HFFc6 (cell line): ENCODE data around the gene APRT. TPM values are rescaled to one million over a fixed set of nuclear protein-coding genes. Genes with fewer than 3 reads are reported as not detected.
"Not testable (repeated sequence)": the region's sequence is repeated elsewhere in the genome, so short reads cannot be mapped to it uniquely, and the experiment has no call there.

ENCODE experiments used
- DNase-seq: peaks from one replicate; pipeline ENCODE4 v3.0.0-alpha.2; 2018
- H3K27ac Mint-ChIP-seq: 2 replicates; pipeline ENCODE4 v1.8.0; 2020; ENCODE audit warnings: mild to moderate bottlenecking, mixed read lengths
- H3K27me3 Mint-ChIP-seq: 2 replicates; pipeline ENCODE4 v1.8.0; 2021; ENCODE audit warnings: mild to moderate bottlenecking, moderate library complexity, mixed read lengths; ENCODE audit not compliant: insufficient read depth
- H3K36me3 Mint-ChIP-seq: 2 replicates; pipeline ENCODE4 v1.8.0; 2021; ENCODE audit warnings: low read depth, mixed read lengths
- H3K4me1 Mint-ChIP-seq: 2 replicates; pipeline ENCODE4 v1.8.0; 2020; ENCODE audit warnings: low read depth, mixed read lengths
- H3K4me3 Mint-ChIP-seq: 2 replicates; pipeline ENCODE4 v1.8.0; 2020; ENCODE audit warnings: mild to moderate bottlenecking, moderate library complexity, mixed read lengths
- H3K9me3 Mint-ChIP-seq: 2 replicates; pipeline ENCODE4 v1.8.0; 2020; ENCODE audit warnings: mild to moderate bottlenecking, mixed read lengths
- total RNA-seq, 6 experiments: library from RNA; stranded (reverse); fragmentation: NEBNext Ultra II Directional; extraction: Animal tissue kit (Norgen Biotek cat#: 25700); gene quantifications; 2 replicates in 1 of 6; 3 replicates in 5 of 6; pipeline ENCODE4 v1.2.3, GENCODE V29; 2021
- TF ChIP-seq, protein P1 (sequence below): fragments of 200-600 bp; sonication (generic); IDR thresholded peaks from 2 replicates; pipeline ENCODE4 v1.5.0; 2021; ENCODE audit warnings: antibody characterized with exemption, mild to moderate bottlenecking

The APRT gene
- total RNA-seq, 6 experiments from 2014 or later = 123 to 163 (median 130) TPM

- DNase-seq = no peak
- Mint-ChIP-seq H3K27me3 (peaks cover 3% of the 10 kb centered on the region; the same call in 1 of the 2 replicates), H3K9me3 (no peaks in the 10 kb centered on the region), H3K27ac (no peak overlapping the region), H3K36me3 (no peaks in the 10 kb centered on the region), H3K4me1 (no peaks in the 10 kb centered on the region), H3K4me3 (no peak overlapping the region)
- TF ChIP-seq, protein P1, sequence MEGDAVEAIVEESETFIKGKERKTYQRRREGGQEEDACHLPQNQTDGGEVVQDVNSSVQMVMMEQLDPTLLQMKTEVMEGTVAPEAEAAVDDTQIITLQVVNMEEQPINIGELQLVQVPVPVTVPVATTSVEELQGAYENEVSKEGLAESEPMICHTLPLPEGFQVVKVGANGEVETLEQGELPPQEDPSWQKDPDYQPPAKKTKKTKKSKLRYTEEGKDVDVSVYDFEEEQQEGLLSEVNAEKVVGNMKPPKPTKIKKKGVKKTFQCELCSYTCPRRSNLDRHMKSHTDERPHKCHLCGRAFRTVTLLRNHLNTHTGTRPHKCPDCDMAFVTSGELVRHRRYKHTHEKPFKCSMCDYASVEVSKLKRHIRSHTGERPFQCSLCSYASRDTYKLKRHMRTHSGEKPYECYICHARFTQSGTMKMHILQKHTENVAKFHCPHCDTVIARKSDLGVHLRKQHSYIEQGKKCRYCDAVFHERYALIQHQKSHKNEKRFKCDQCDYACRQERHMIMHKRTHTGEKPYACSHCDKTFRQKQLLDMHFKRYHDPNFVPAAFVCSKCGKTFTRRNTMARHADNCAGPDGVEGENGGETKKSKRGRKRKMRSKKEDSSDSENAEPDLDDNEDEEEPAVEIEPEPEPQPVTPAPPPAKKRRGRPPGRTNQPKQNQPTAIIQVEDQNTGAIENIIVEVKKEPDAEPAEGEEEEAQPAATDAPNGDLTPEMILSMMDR = no peak
Observed at GRCh38 chr16:88826070-88826840, 14.5 kb upstream of the APRT start.

GRCh38 chr16:88825146-88825545 is 13.4 kb upstream of the APRT start:
- Mint-ChIP-seq H3K4me1 (no peaks in the 10 kb centered on the region), H3K4me3 (no peak overlapping the region)

GRCh38 chr16:88824256-88825077 is 12.7 kb upstream of the APRT start:
- Mint-ChIP-seq H3K4me3 (no peak overlapping the region), H3K27ac (no peak overlapping the region), H3K36me3 (no peaks in the 10 kb centered on the region), H3K4me1 (no peaks in the 10 kb centered on the region), H3K27me3 (peaks cover 3% of the 10 kb centered on the region; the same call in 1 of the 2 replicates), H3K9me3 (no peaks in the 10 kb centered on the region)
- no peak for DNase-seq
- TF ChIP-seq, protein P1 = no peak

More at GRCh38 chr16:88825146-88825545, 13.4 kb upstream of the APRT start:
- no peaks in the 10 kb centered on the region for H3K9me3 Mint-ChIP-seq
- H3K36me3 Mint-ChIP-seq = no peaks in the 10 kb centered on the region
- DNase-seq = no peak
- TF ChIP-seq, protein P1 = no peak
- no peak overlapping the region for H3K27ac Mint-ChIP-seq
- peaks cover 3% of the 10 kb centered on the region; the same call in 1 of the 2 replicates for H3K27me3 Mint-ChIP-seq

GRCh38 chr16:88823646-88824045 is 11.9 kb upstream of the APRT start:
- H3K4me3 Mint-ChIP-seq, H3K9me3 Mint-ChIP-seq, H3K4me1 Mint-ChIP-seq, H3K27ac Mint-ChIP-seq, H3K27me3 Mint-ChIP-seq, DNase-seq, H3K36me3 Mint-ChIP-seq: not testable (repeated sequence)

GRCh38 chr16:88822281-88823040 is 10.7 kb upstream of the APRT start:
- no peaks in the 10 kb centered on the region for H3K4me1 Mint-ChIP-seq
- no peak for DNase-seq
- H3K27ac Mint-ChIP-seq = no peak overlapping the region
- no peak overlapping the region for H3K4me3 Mint-ChIP-seq
- H3K36me3 Mint-ChIP-seq = no peaks in the 10 kb centered on the region
- no peaks in the 10 kb centered on the region for H3K9me3 Mint-ChIP-seq
- H3K27me3 Mint-ChIP-seq = peaks cover 3% of the 10 kb centered on the region; the same call in 1 of the 2 replicates
- TF ChIP-seq, protein P1 = no peak
